Stimulated activated naive CD4-positive, alpha-beta T cell (primary cell): ENCODE measurements around the gene NPBWR2.
"Not testable (repeated sequence)": the region's sequence is repeated elsewhere in the genome, so short reads cannot be mapped to it uniquely, and the experiment has no call there.

Experiments used
- DNase-seq, 6 experiments: peaks; one replicate each; lab custom pipeline; 2025; lab: John Stamatoyannopoulos, UW

Gene NPBWR2

DNA sequence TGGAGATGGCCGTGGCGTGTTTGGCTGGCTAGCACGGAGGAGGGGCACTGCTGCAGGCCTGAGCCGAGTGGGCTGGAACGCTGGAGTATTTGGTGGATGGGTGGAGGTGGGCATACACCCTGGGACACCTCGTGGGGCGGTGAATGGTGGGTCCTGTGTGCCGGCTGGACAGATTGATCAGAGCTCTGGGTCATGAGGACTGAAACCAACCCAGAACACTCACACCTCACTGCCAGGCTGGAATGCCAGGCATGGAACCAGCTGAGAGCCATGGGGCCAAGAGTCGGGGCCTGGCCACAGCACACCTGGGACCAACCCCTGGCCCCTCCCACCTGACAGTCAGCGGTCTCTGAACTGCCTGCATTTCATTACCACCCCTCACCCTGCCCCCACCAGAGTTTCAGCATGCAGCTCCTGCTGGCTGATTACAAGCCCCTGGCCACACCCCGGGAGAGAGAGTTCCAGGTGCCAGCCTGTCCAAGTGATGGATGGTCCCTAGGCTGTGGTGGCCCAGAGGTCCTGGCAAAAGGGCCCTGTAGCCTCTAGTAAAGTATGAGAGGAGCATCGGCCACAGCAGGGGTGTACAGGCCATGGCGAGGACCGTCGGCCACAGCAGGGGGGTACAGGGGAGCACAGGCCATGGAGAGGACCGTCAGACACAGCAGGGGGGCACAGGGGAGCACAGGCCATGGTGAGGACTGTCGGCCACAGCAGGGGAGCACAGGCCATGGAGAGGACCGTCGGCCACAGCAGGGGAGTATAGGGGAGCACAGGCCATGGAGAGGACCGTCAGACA, 3.3 kb downstream of the NPBWR2 start:
- no peak for DNase-seq

- no peak for DNase-seq
Observed at GRCh38 chr20:64102647-64103354, 4.6 kb downstream of the NPBWR2 start.

DNA sequence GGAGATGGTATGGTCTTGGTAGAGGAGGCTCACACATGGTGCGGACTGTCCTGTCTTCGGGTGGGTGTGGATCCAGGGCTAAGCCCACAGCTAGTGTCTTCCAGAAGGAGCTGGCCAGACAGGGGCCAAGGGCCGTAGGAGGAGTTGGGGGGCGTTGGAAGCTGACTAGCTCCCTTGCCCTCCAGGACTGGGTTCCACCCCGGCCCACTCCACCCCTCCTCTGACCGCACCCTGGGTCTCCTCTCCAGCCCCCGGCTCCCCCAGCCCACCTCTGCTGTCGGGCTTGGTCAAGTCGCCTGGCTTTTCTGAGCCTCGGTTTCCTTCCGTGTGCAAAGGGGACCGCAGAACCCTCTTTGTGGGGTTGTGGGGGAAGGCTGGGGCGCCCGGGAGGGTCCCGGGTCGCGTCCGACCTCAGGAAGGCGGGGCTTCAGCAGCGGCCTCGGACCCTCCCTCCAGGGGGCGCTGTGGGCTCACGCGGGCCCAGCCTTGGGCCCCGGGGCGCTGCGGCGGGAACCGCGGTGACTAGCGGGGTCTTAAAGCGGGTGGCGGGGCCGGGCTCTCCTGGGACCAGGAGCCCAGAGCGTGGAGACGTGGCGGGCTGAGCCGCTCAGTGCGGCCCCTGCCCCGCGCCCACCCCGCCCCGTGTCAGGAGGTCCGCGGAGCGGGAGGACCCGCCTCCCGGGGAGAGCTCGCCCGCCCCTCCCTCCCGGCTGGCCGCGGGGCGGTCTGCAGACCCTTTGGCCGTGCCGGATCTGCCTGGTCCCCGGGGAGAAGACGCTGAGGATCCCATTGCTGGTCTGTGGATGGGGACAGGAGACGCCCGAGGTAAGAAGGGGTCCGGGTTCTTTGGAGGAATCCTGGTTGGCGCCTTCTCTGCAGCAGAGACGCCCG, 5.4 kb downstream of the NPBWR2 start:
- DNase-seq, result peak; percentile 18 to 73 (median 54)

DNA sequence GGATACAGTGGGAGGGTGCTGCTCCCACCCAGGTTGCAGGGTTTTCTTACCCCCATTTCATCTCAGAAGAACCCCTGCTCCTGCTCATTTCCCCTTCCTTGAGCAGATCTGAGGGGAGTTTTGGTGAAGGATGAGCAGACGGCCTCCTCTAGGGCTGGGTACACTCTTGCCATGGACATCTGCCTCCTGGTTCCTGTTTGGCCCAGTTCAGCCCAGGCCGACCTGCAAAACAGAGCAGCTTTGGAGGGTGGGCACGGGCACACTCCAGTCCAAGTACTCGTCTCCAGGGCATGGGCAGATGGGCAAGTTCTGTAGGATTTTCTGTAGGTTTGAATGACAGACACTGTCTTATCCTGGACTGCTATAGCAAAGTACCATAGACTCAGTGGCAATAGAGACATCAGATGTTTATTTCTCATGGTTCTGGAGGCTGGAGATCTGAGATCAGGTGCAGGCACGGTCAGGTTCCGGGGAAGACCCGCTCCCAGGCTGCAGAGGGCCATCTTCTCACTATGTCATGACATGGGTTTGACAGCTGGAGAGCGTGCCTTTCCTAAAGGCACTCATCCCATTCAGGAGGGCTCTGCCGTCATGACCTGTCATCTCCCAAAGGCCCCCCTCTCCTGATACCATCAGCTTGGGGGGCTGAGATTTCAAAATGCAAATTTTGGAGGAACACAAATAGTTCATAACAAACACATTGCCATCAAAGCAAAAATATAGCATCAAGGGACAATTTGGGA, 6.2 kb downstream of the NPBWR2 start:
- DNase-seq, result no peak

DNA sequence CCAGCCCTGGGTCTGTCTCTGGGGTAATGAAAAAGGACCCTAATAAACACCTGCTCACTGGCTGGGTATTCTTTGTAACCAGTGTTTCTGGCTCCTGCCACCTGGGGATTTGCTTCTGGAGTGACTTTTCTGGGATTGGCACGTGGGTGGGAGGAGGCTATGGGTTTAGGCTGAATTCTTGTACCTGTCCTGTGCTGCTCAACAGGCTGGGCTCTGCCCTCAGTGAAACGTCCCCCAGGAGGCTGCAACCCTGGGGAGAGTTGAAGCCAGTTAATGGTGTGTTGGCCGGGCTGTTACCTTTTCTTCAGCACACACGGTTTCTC, 6.8 kb downstream of the NPBWR2 start:
- DNase-seq, result no peak

- DNase-seq, result peak in 2 of 6 experiments; percentile 31 to 65
Observed at GRCh38 chr20:64099880-64100565, 7.3 kb downstream of the NPBWR2 start.

DNA sequence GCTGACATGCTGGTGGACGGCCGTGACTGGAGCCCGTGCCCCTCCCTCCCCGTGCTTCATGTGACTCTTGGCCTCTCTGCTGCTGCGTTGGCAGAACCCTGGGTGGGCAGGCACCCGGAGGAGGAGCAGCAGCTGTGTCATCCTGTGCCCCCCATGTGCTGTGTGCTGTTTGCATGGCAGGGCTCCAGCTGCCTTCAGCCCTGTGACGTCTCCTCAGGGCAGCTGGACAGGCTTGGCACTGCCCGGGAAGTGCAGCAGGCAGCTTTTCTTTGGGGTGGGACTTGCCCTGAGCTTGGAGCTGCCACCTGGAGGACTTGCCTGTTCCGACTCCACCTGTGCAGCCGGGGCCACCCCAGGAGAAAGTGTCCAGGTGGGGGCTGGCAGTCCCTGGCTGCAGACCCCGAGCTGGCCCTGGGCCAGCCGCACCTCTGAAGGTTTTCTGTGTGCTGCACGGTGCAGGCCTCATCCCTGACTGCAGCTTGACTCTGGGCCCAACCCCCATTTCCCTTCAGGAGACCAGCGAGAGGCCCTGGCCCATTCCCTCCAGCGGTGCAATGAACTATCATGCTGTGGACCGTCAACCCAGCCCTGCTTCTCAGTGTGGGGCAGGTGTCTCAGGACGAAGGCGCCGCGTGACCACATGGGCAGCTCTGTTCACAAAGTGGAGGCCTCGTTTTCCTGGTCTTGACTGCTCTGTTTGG, 8.1 kb downstream of the NPBWR2 start:
- no peak for DNase-seq

DNA sequence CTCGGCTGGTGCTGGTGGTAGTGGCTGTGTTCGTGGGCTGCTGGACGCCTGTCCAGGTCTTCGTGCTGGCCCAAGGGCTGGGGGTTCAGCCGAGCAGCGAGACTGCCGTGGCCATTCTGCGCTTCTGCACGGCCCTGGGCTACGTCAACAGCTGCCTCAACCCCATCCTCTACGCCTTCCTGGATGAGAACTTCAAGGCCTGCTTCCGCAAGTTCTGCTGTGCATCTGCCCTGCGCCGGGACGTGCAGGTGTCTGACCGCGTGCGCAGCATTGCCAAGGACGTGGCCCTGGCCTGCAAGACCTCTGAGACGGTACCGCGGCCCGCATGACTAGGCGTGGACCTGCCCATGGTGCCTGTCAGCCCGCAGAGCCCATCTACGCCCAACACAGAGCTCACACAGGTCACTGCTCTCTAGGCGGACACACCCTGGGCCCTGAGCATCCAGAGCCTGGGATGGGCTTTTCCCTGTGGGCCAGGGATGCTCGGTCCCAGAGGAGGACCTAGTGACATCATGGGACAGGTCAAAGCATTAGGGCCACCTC, 8.8 kb downstream of the NPBWR2 start:
- no peak for DNase-seq

DNA sequence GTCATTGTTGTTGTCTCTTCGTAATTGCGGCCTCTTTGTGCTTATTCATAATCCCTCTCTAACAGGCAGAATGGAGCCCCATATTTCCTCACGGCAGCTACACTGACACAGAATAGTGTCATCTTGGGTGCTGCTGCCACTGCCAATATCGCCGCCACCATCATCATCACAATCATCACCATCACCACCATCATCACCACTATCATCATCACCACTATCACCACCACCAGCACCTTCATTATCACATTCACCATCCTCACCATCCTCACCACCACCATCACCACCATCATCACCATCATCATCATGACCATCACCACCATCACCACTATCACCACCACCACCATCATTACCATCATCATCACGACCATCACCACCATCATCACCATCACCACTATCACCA, 10.8 kb downstream of the NPBWR2 start:
- no peak for DNase-seq

DNA sequence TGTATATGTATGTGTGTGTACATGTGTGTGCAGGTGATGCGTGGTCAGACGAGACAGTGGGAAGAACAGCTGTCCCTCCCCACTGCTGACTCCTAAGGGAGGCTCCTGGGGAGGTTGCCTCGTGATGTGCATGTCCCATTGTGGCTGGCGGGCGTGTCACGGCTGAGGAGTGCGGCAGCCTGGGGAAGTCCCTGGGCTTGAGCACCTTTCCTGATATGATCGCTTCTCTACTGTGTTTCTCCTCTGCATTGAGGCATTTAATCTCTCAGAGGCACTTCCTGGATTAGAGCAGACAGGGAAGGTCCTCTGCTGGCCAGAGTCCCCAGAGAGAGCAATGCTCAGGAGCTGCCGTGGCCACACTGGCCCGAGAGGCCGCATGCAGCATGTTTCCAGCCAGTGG, 11.4 kb downstream of the NPBWR2 start:
- no peak for DNase-seq

DNA sequence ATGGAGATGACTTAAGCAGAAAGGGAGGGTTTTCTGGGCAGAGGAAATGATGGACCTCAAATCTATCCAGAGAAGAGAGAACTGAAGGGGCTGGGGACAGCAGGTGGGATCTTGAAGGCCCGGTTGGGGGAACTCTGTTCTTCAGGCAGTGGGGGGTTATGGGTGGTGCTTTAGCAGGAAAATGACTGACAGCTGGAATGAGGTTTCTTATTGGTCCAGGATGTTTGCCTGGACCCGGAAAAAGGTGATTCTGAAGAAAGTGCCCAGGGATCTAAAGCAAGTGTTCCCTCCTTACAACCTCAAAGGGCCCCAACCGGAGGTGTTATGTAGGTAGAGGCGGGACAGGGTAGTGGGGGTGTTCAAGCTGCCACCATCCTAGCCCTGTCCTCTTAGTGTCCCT, 11.9 kb downstream of the NPBWR2 start:
- DNase-seq, result no peak

GRCh38 chr20:64093013-64093503, 14.3 kb downstream of the NPBWR2 start:
- no peak for DNase-seq

- DNase-seq, result no peak
Observed at GRCh38 chr20:64092258-64093012, 14.9 kb downstream of the NPBWR2 start.

DNA sequence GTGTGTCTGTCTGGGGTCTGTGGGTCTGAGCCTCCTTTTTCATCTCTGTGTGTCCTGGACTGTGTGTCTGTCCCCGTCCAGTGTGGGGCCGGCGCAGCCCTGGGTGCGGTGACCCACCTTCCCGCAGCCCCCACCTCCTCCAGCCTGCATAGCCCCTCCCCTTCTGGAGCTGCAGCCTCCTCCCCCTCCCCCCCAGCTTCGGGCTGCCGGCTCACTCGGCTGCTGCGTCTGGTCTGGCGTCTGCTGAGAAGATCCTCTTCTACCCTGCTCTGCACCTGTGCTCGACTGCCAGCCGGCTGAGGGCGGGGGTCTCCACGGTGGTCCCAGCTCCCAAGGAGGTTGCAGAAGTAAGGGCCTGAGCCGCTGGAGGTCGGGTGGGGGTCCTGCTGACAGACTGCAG, 15.6 kb downstream of the NPBWR2 start:
- no peak for DNase-seq

GRCh38 chr20:64091340-64091739, 16.0 kb downstream of the NPBWR2 start:
- DNase-seq, result no peak

- no peak for DNase-seq
Observed at GRCh38 chr20:64090165-64090564, 17.2 kb downstream of the NPBWR2 start.

- not testable (repeated sequence) for DNase-seq
Observed at GRCh38 chr20:64088586-64088985, 18.8 kb downstream of the NPBWR2 start.

DNA sequence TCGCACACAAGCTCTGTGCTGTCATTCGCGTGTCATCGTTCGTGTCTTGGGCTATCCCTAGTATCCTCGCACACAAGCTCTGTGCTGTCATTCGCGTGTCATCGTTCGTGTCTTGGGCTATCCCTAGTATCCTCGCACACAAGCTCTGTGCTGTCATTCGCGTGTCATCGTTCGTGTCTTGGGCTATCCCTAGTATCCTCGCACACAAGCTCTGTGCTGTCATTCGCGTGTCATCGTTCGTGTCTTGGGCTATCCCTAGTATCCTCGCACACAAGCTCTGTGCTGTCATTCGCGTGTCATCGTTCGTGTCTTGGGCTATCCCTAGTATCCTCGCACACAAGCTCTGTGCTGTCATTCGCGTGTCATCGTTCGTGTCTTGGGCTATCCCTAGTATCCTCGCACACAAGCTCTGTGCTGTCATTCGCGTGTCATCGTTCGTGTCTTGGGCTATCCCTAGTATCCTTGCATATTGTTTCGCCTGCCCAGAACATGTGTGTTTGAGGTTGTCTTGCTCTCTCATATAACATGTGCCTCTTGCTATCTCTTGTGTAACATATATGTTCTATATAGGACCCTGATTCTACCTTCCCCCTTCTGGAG, 20.0 kb downstream of the NPBWR2 start:
- not testable (repeated sequence) for DNase-seq

- DNase-seq, result no peak
Observed at GRCh38 chr20:64086801-64087200, 20.6 kb downstream of the NPBWR2 start.
